Peyer's patch (tissue), 4 donors: ENCODE measurements around the gene TMEM161A.

Experiments used
- POLR2A ChIP-seq, 2 donors: fragments of 450-650 bp; IDR thresholded peaks; one replicate each; pipeline ENCODE4 v1.5.1; 2017; ENCODE audit warnings: antibody characterized with exemption in 2 of 2, mild to moderate bottlenecking in 2 of 2, moderate library complexity in 2 of 2
- TF ChIP-seq, protein P1 (sequence below), 6 experiments: fragments of 450-650 bp in 4 of 6; fragments of 200-600 bp in 2 of 6; sonication (generic) in 1 of 6; IDR thresholded peaks; one replicate each; pipeline ENCODE4 v1.5.1; 2017 to 2019; ENCODE audit warnings: antibody characterized with exemption in 6 of 6, mild to moderate bottlenecking in 3 of 6, moderate library complexity in 1 of 6

DNA sequence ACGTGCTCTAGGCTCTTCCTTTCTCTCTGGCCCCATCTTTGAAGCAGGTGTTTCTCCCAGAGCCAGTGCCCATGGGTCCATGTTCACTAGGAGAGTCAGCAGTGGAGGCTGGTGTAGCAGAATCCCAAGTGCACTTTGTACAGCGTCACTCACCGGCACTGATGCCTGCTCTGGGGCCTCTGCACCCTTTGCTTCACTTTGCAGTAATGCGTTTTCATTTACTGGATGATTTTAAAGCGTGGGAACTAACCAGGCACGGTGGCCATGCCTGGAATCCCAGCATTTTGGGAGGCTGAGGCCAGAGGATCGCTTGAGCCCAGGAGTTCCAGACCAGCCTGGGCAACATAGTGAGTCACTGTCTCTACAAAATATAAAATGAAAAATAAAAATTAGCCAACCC is 43.8 kb downstream of the TMEM161A start:
- TF ChIP-seq, protein P1, sequence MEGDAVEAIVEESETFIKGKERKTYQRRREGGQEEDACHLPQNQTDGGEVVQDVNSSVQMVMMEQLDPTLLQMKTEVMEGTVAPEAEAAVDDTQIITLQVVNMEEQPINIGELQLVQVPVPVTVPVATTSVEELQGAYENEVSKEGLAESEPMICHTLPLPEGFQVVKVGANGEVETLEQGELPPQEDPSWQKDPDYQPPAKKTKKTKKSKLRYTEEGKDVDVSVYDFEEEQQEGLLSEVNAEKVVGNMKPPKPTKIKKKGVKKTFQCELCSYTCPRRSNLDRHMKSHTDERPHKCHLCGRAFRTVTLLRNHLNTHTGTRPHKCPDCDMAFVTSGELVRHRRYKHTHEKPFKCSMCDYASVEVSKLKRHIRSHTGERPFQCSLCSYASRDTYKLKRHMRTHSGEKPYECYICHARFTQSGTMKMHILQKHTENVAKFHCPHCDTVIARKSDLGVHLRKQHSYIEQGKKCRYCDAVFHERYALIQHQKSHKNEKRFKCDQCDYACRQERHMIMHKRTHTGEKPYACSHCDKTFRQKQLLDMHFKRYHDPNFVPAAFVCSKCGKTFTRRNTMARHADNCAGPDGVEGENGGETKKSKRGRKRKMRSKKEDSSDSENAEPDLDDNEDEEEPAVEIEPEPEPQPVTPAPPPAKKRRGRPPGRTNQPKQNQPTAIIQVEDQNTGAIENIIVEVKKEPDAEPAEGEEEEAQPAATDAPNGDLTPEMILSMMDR (IDR thresholded peaks at IDR 0.05) = no peak
- TF ChIP-seq POLR2A (IDR thresholded peaks at IDR 0.05) = no peak
